OCI-LY1 (cell line): ENCODE data around the gene RASAL2.

Source experiments
- H2AFZ ChIP-seq: fragments of 200-600 bp; sonication (generic), shearing (Covaris generic); 2 replicates; pipeline ENCODE4 v1.6.0; 2014; ENCODE audit warnings: antibody characterized with exemption, mild to moderate bottlenecking, low read length
- H3F3A ChIP-seq: fragments of 200-600 bp; sonication (generic), shearing (Covaris generic); 2 replicates; pipeline ENCODE4 v1.6.0; 2014; ENCODE audit warnings: mild to moderate bottlenecking, antibody characterized with exemption, low read length, moderate library complexity; ENCODE audit not compliant: insufficient read depth
- H3K27ac ChIP-seq: fragments of 200-600 bp; sonication (generic); 2 replicates; pipeline ENCODE4 v1.5.1; 2014; ENCODE audit warnings: low read length, mixed run types, mild to moderate bottlenecking, low read depth; ENCODE audit not compliant: poor library complexity, severe bottlenecking
- H3K27me3 ChIP-seq: fragments of 200-600 bp; sonication (generic); 2 replicates; pipeline ENCODE4 v1.6.0; 2014; ENCODE audit warnings: antibody characterized with exemption, mild to moderate bottlenecking, low read length, moderate library complexity; ENCODE audit not compliant: insufficient read depth
- H3K36me3 ChIP-seq: fragments of 200-600 bp; sonication (generic); 2 replicates; pipeline ENCODE4 v1.6.1; 2014; ENCODE audit warnings: mild to moderate bottlenecking, antibody characterized with exemption, low read length, moderate library complexity, mixed read lengths; ENCODE audit not compliant: insufficient read depth
- H3K4me1 ChIP-seq: fragments of 200-600 bp; sonication (generic); 2 replicates; pipeline ENCODE4 v1.5.1; 2014; ENCODE audit warnings: mild to moderate bottlenecking, low read length, moderate library complexity; ENCODE audit not compliant: insufficient read depth, severe bottlenecking
- H3K4me2 ChIP-seq: fragments of 200-600 bp; sonication (generic), shearing (Covaris generic); 2 replicates; pipeline ENCODE4 v1.6.1; 2014; ENCODE audit warnings: low read length
- H3K4me3 ChIP-seq: fragments of 200-600 bp; sonication (generic); 2 replicates; pipeline ENCODE4 v1.5.1; 2014; ENCODE audit warnings: low read length, low read depth, mild to moderate bottlenecking, mixed read lengths; ENCODE audit not compliant: poor library complexity, severe bottlenecking
- H3K79me2 ChIP-seq: fragments of 200-600 bp; shearing (Covaris generic); 2 replicates; pipeline ENCODE4 v1.6.1; 2016; ENCODE audit warnings: mixed run types, low read length, mixed read lengths; ENCODE audit not compliant: insufficient read depth
- H3K9ac ChIP-seq: fragments of 200-600 bp; sonication (generic), shearing (Covaris generic); 2 replicates; pipeline ENCODE4 v1.6.1; 2014; ENCODE audit warnings: mild to moderate bottlenecking, low read length, mixed read lengths
- H3K9me2 ChIP-seq: fragments of 200-600 bp; sonication (generic), shearing (Covaris generic); 2 replicates; pipeline ENCODE4 v1.6.1; 2014; ENCODE audit warnings: low read depth, mild to moderate bottlenecking, low read length, mixed read lengths
- H3K9me3 ChIP-seq: fragments of 200-600 bp; shearing (Covaris generic); 2 replicates; pipeline ENCODE4 v1.6.1; 2014; ENCODE audit warnings: low read length, mixed read lengths
- H4K20me1 ChIP-seq: fragments of 200-600 bp; sonication (generic), shearing (Covaris generic); 2 replicates; pipeline ENCODE4 v1.6.0; 2016; ENCODE audit warnings: mild to moderate bottlenecking, low read length; ENCODE audit not compliant: insufficient read depth
- EZH2 ChIP-seq: fragments of 200-600 bp; sonication (generic), shearing (Covaris generic); IDR thresholded peaks from 2 replicates; pipeline ENCODE4 v1.8.0; 2017; ENCODE audit warnings: borderline replicate concordance, mixed run types, mild to moderate bottlenecking, antibody characterized with exemption, low read length, moderate library complexity, mixed read lengths
- TF ChIP-seq, protein P1 (sequence below): fragments of 200-600 bp; sonication (generic), shearing (Covaris generic); IDR thresholded peaks from 2 replicates; pipeline ENCODE4 v1.5.1; 2017; ENCODE audit warnings: mild to moderate bottlenecking, antibody characterized with exemption, low read length, moderate library complexity, mixed read lengths

The RASAL2 gene

DNA sequence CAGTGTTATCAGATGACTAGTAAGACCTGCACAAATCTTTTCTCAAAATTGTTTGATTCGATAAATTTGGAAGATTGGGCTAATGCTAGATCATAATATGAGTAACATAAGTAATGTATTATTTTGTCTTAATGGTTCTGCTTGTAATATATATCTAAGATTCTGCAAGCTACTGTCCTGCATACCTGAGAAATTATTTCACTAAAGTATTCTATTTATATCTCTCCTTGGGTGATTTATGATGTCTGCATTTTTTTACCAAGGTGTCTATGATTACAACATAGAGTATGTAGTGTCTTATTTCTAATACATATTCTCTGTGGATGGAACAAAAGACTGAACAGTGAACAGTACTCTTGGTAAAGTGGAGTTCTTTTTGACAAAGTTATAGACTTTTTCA lies 236.2 kb downstream of the RASAL2 start:
- no peaks in the 10 kb centered on the region for H3K79me2 ChIP-seq
- no peaks in the 10 kb centered on the region for H3K4me1 ChIP-seq
- H3K27ac ChIP-seq, result no peak overlapping the region
- H3K4me3 ChIP-seq, result no peak overlapping the region
- H2AFZ ChIP-seq, result no peak overlapping the region
- H3F3A ChIP-seq, result no peaks in the 10 kb centered on the region
- H3K9me2 ChIP-seq, result no peaks in the 10 kb centered on the region
- no peak overlapping the region for H3K9ac ChIP-seq
- no peak for TF ChIP-seq EZH2
- TF ChIP-seq, protein P1, sequence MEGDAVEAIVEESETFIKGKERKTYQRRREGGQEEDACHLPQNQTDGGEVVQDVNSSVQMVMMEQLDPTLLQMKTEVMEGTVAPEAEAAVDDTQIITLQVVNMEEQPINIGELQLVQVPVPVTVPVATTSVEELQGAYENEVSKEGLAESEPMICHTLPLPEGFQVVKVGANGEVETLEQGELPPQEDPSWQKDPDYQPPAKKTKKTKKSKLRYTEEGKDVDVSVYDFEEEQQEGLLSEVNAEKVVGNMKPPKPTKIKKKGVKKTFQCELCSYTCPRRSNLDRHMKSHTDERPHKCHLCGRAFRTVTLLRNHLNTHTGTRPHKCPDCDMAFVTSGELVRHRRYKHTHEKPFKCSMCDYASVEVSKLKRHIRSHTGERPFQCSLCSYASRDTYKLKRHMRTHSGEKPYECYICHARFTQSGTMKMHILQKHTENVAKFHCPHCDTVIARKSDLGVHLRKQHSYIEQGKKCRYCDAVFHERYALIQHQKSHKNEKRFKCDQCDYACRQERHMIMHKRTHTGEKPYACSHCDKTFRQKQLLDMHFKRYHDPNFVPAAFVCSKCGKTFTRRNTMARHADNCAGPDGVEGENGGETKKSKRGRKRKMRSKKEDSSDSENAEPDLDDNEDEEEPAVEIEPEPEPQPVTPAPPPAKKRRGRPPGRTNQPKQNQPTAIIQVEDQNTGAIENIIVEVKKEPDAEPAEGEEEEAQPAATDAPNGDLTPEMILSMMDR, result no peak
- no peak overlapping the region for H3K4me2 ChIP-seq
- H4K20me1 ChIP-seq, result no peaks in the 10 kb centered on the region
- no peaks in the 10 kb centered on the region for H3K36me3 ChIP-seq
- H3K9me3 ChIP-seq, result no peaks in the 10 kb centered on the region
- no peaks in the 10 kb centered on the region for H3K27me3 ChIP-seq

- H2AFZ ChIP-seq, result no peak overlapping the region
- no peak overlapping the region for H3K27ac ChIP-seq
- H3K27me3 ChIP-seq, result no peaks in the 10 kb centered on the region
- H3K36me3 ChIP-seq, result no peaks in the 10 kb centered on the region
- no peaks in the 10 kb centered on the region for H3K9me3 ChIP-seq
- H3K4me1 ChIP-seq, result no peaks in the 10 kb centered on the region
- TF ChIP-seq EZH2, result no peak
- TF ChIP-seq, protein P1, result no peak
- no peak overlapping the region for H3K9ac ChIP-seq
- H3K4me3 ChIP-seq, result no peak overlapping the region
- no peaks in the 10 kb centered on the region for H3F3A ChIP-seq
- no peaks in the 10 kb centered on the region for H3K79me2 ChIP-seq
- H3K9me2 ChIP-seq, result no peaks in the 10 kb centered on the region
- H3K4me2 ChIP-seq, result no peak overlapping the region
- no peaks in the 10 kb centered on the region for H4K20me1 ChIP-seq
Measured at GRCh38 chr1:178330848-178331497, 237.1 kb downstream of the RASAL2 start.

GRCh38 chr1:178335426-178335825 lies 241.5 kb downstream of the RASAL2 start:
- TF ChIP-seq, protein P1, result no peak
- no peak for TF ChIP-seq EZH2

More at GRCh38 chr1:178335426-178335825, 241.5 kb downstream of the RASAL2 start:
- Histone ChIP-seq H3K27ac (no peak overlapping the region), H4K20me1 (no peaks in the 10 kb centered on the region), H3K9me2 (no peaks in the 10 kb centered on the region), H3K4me2 (no peak overlapping the region), H2AFZ (no peak overlapping the region), H3K9ac (no peak overlapping the region), H3K4me3 (no peak overlapping the region), H3K9me3 (no peaks in the 10 kb centered on the region), H3K27me3 (no peaks in the 10 kb centered on the region), H3F3A (no peaks in the 10 kb centered on the region), H3K4me1 (no peaks in the 10 kb centered on the region), H3K79me2 (no peaks in the 10 kb centered on the region), H3K36me3 (no peaks in the 10 kb centered on the region)
